ENCODE results near the gene FUT9. TPM values are rescaled to one million over a fixed set of nuclear protein-coding genes. Genes with fewer than 3 reads are reported as not detected.

FUT9 gene
- not detected for total RNA-seq

DNA sequence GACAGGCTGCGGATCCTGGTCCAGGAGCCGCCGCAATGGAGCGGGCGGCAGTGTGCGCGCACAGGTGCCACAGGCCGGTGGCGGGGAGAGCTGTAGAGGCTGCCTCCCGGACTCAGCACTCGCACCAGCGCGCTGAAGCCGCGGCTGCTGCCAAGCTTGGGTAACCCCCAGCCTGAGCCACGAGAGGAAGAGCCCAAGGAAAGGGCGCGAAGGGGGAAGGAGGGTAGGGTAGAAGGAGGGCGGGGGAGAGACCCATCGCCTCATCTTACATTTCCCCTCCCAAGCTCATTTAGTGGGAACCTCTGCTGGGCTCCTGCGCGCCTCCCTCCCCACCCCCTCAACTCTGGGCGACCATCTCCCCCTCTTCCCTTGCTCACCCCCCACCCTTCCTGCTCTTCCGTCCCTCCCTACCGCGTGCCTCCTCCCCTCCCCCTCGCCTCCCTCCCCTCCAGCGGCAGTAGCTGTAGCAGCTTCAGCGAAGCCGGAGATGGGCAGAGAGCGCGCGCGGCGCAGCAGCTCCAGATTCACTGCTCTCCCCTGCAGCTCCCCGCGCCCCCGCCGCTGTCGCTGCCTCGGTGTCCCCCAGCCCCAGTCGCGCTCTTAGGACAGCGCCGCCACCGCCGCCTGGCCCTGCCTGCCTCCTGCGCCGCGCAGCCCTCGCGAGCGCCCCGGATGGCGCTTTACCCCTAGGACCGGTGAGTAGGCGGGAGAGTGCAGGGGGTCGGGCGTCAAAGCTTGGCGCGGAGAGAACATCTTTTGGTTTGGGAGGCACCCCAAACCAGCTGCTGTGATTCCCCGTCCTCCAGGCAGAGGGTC lies at the start of gene FUT9:
TSS of gene FUT9 (plus strand) at position 457 of the 816 bp plus-strand sequence. CDS start 187,182 bp downstream, outside the sequence.
- no peak within 1 kb of the TSS for H3K4me3 Mint-ChIP-seq
- H3K27me3 Mint-ChIP-seq: peaks cover 32% of the 10 kb centered on the region
- CTCF ChIA-PET: no interaction called here
- no peaks in the 10 kb centered on the region for H3K4me1 Mint-ChIP-seq
- H3K9me3 Mint-ChIP-seq (ENCODE audit: low read depth): no peaks in the 10 kb centered on the region
- no peak within 1 kb of the TSS for H3K27ac Mint-ChIP-seq
- ATAC-seq: no peak
- no peak for DNase-seq
- no peaks in the 10 kb centered on the region for H3K36me3 Mint-ChIP-seq

DNA sequence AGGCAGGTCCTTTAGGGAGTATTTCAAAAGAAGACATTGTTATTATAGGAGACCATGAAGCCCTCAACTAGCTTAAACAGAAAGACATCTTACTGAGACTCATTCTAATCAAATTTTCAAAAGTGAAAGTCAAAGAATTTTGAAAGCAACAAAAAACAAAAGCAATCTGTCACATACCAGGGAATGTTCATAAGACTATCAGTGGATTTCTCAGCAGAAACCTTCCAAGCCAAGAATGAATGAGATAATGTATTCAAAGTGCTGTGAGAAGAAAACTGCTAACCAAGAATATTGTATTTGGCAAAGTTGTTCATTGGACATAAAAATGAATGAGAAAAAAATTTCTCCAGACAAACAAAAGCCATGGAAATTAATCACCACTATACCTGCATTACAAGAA lies 48.2 kb upstream of the FUT9 start:
- ATAC-seq: no peak
- CTCF ChIA-PET: no interaction called here
- Mint-ChIP-seq H3K4me3 (no peak overlapping the region), H3K9me3 (ENCODE audit: low read depth) (no peaks in the 10 kb centered on the region), H3K36me3 (no peaks in the 10 kb centered on the region), H3K27me3 (no peaks in the 10 kb centered on the region), H3K4me1 (no peaks in the 10 kb centered on the region), H3K27ac (no peak overlapping the region)
- DNase-seq: no peak

- Mint-ChIP-seq H3K27me3 (no peaks in the 10 kb centered on the region), H3K36me3 (no peaks in the 10 kb centered on the region), H3K4me3 (no peak overlapping the region), H3K4me1 (no peaks in the 10 kb centered on the region), H3K9me3 (ENCODE audit: low read depth) (peaks cover 2% of the 10 kb centered on the region), H3K27ac (no peak overlapping the region)
- no peak for ATAC-seq
- CTCF ChIA-PET: no interaction called here
- DNase-seq: no peak
Observed at GRCh38 chr6:95973976-95974375, 41.8 kb upstream of the FUT9 start.

GRCh38 chr6:95978230-95978629 lies 37.5 kb upstream of the FUT9 start:
- DNase-seq (no peak), ATAC-seq (no peak)
- Mint-ChIP-seq H3K4me1 (no peaks in the 10 kb centered on the region), H3K9me3 (ENCODE audit: low read depth) (peaks cover 2% of the 10 kb centered on the region), H3K36me3 (no peaks in the 10 kb centered on the region), H3K27me3 (no peaks in the 10 kb centered on the region), H3K27ac (no peak overlapping the region), H3K4me3 (no peak overlapping the region)
- CTCF ChIA-PET: no interaction called here

DNA sequence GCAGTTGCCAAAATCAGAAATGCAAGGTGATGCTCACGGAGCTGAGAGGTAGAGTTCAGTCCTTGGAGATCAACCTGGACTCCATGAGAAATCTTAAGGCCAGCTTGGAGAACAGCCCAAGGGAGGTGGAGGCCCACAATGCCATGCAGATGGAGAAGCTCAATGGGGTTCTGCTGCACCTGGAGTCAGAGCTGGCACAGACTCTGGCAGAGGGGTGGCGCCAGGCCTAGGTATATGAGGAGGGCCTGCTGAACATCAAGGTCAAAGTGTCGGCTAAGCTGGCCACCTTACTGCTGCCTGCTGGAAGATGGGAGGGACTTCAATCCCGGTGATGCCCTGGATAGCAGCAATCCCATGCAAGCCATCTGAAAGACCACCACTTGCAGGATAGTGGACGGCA lies 23.9 kb upstream of the FUT9 start:
- ATAC-seq: no peak
- no peaks in the 10 kb centered on the region for H3K27me3 Mint-ChIP-seq
- H3K4me3 Mint-ChIP-seq: no peak overlapping the region
- no peaks in the 10 kb centered on the region for H3K36me3 Mint-ChIP-seq
- DNase-seq: no peak
- CTCF ChIA-PET: no interaction called here
- H3K4me1 Mint-ChIP-seq: no peaks in the 10 kb centered on the region
- H3K9me3 Mint-ChIP-seq (ENCODE audit: low read depth): peaks cover 6% of the 10 kb centered on the region
- no peak overlapping the region for H3K27ac Mint-ChIP-seq

DNA sequence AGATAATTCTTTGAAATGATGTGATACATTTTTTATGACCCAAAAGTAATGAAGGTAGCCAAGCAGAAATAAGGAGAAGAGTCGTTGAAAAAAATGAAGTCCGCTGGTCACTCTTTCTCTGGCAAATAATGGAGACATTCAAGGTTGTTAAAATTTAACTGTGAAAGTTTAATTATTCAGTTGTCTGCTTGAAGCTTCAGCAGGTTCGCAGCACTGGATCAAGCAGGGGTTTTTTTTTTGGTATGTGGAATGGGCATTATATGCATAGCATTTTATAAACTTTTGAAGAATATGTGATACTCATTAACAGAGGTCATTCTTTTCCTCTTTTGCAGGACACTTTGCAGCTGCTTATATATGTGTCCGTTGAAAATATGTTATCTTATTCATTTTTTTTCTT lies 21.6 kb upstream of the FUT9 start:
- peaks cover 6% of the 10 kb centered on the region for H3K9me3 Mint-ChIP-seq (ENCODE audit: low read depth)
- no peak overlapping the region for H3K4me3 Mint-ChIP-seq
- CTCF ChIA-PET: no interaction called here
- no peak for DNase-seq
- no peaks in the 10 kb centered on the region for H3K36me3 Mint-ChIP-seq
- no peak overlapping the region for H3K27ac Mint-ChIP-seq
- no peak for ATAC-seq
- H3K27me3 Mint-ChIP-seq: no peaks in the 10 kb centered on the region
- no peaks in the 10 kb centered on the region for H3K4me1 Mint-ChIP-seq

DNA sequence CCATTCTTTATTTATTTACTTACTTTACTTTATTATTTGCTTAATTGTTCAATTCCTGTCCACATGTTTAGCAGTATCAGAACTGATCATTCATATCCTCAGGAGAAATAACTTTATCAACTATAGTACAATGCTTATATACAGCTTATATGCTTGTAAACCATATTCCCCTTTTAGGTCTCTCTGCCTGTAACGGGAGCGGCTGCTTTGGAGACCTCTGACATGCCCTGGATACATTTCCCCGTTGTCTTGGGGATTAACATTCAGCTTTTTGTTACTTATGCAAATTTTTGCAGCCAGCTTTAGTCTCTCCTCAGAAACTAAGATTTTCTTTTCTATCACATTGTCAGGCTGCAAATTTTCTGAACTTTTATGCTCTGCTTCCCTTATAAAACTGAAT lies 17.6 kb upstream of the FUT9 start:
- ATAC-seq (no peak), DNase-seq (no peak)
- H3K4me1 Mint-ChIP-seq: no peaks in the 10 kb centered on the region
- no peaks in the 10 kb centered on the region for H3K27me3 Mint-ChIP-seq
- no peak overlapping the region for H3K4me3 Mint-ChIP-seq
- no peaks in the 10 kb centered on the region for H3K9me3 Mint-ChIP-seq (ENCODE audit: low read depth)
- no peak overlapping the region for H3K27ac Mint-ChIP-seq
- CTCF ChIA-PET: no interaction called here
- no peaks in the 10 kb centered on the region for H3K36me3 Mint-ChIP-seq

- Mint-ChIP-seq H3K36me3 (no peaks in the 10 kb centered on the region), H3K9me3 (ENCODE audit: low read depth) (no peaks in the 10 kb centered on the region), H3K4me1 (no peaks in the 10 kb centered on the region), H3K4me3 (no peak overlapping the region), H3K27ac (no peak overlapping the region), H3K27me3 (no peaks in the 10 kb centered on the region)
- CTCF ChIA-PET: no interaction called here
- ATAC-seq (no peak), DNase-seq (no peak)
Observed at GRCh38 chr6:96001891-96002575, 13.7 kb upstream of the FUT9 start.

DNA sequence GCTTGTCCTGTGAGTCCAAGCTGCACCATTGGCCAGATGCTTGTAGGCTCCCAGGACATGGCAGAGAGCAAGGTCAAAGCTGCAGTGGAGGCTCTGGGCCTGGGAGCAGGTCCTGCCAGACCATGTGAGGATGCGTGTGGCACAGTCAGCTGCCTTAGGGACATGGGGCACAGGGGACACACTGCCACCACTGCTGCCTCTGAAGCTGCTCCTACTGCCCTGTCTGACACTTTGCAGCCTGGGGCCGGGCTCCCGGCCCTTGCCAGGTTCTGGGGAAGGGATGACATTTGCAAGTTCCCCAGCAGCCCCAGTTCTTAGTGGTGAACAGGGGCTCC lies 13.2 kb upstream of the FUT9 start:
- Mint-ChIP-seq H3K36me3 (no peaks in the 10 kb centered on the region), H3K9me3 (ENCODE audit: low read depth) (no peaks in the 10 kb centered on the region), H3K4me1 (no peaks in the 10 kb centered on the region), H3K27me3 (no peaks in the 10 kb centered on the region), H3K27ac (no peak overlapping the region), H3K4me3 (no peak overlapping the region)
- no peak for ATAC-seq
- DNase-seq: no peak
- CTCF ChIA-PET: no interaction called here

DNA sequence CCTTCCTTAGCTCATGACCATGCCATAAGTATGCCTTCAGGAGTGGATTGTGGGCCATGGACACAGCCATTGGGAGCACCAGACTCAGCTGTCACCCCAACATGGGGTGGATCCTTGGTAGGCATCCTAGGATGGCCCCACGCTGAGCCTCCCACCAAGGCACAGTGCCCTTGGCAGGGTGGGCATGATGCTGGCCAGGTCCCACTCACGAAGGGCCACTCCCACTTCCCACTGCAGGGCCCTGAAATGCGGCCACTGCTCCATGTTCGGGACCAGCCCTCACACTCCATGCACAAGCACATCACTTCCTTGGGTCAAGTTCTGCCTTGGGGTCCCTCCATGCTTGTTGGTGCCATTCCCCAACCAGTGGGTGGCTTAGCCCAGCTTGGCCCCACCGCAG lies 12.9 kb upstream of the FUT9 start:
- ATAC-seq: no peak
- no peaks in the 10 kb centered on the region for H3K27me3 Mint-ChIP-seq
- H3K9me3 Mint-ChIP-seq (ENCODE audit: low read depth): no peaks in the 10 kb centered on the region
- H3K4me3 Mint-ChIP-seq: no peak overlapping the region
- CTCF ChIA-PET: no interaction called here
- no peak for DNase-seq
- no peaks in the 10 kb centered on the region for H3K4me1 Mint-ChIP-seq
- H3K36me3 Mint-ChIP-seq: no peaks in the 10 kb centered on the region
- no peak overlapping the region for H3K27ac Mint-ChIP-seq

- H3K4me1 Mint-ChIP-seq: no peaks in the 10 kb centered on the region
- CTCF ChIA-PET: no interaction called here
- H3K4me3 Mint-ChIP-seq: no peak overlapping the region
- DNase-seq (no peak), ATAC-seq (no peak)
- H3K27ac Mint-ChIP-seq: no peak overlapping the region
- H3K36me3 Mint-ChIP-seq: no peaks in the 10 kb centered on the region
- no peaks in the 10 kb centered on the region for H3K27me3 Mint-ChIP-seq
- no peaks in the 10 kb centered on the region for H3K9me3 Mint-ChIP-seq (ENCODE audit: low read depth)
Observed at GRCh38 chr6:96007663-96008062, 8.1 kb upstream of the FUT9 start.

DNA sequence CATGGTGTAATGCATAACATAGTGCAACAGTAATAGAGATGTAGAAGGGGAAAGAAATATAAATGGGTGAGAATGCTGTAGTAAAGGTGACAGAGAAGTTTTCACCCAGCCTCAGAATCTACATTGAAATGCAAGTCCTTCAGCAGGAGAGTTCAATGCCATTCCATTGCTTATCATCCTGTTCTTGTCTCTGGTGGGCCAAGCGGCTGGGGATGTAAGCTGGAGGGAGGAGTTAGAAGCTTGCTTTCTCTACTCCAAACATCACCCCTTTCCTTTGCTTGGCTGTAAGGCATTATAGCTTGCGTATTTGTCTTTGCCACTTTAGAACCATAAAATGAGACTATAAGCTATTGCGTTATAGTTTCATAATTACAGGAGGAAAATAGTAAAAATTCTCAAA lies 2.2 kb upstream of the FUT9 start:
- H3K27me3 Mint-ChIP-seq: peaks cover 32% of the 10 kb centered on the region
- H3K27ac Mint-ChIP-seq: no peak overlapping the region
- no peaks in the 10 kb centered on the region for H3K9me3 Mint-ChIP-seq (ENCODE audit: low read depth)
- no peaks in the 10 kb centered on the region for H3K36me3 Mint-ChIP-seq
- no peaks in the 10 kb centered on the region for H3K4me1 Mint-ChIP-seq
- CTCF ChIA-PET: no interaction called here
- H3K4me3 Mint-ChIP-seq: no peak overlapping the region
- DNase-seq: no peak
- no peak for ATAC-seq

DNA sequence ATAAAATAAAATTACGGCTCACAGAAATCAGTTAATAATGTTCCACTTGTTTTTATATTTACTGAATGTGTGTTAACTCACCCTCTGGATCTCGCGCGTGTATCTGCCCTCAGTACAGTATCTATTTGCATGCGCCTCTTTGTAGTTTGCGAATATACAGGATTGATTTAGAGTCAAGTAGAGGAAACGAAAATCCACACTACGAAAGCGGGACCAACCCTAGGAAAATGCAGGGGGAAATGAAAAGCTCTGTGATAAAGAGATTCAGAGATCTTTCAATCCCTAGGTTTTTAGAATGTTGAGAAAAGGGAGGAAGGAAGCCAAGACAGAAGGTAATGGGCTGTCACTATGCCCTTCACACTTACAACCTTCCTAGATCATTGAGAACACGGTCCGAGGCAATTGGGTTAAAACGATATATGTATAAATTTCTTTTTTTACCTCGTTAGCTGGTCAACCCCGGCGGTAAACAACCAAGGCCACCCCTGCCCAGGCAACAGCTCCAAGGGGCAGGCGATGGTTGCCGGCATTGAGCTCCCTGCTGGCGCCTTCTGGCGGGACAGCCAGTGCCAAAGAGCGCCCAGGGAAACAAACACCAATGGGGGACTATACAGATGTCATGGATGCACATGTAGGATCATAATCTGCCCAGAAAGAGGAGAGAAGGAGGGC lies 792 bp upstream of the FUT9 start:
- DNase-seq (no peak), ATAC-seq (no peak)
- H3K4me1 Mint-ChIP-seq: no peaks in the 10 kb centered on the region
- CTCF ChIA-PET: no interaction called here
- no peaks in the 10 kb centered on the region for H3K9me3 Mint-ChIP-seq (ENCODE audit: low read depth)
- no peak overlapping the region for H3K4me3 Mint-ChIP-seq
- peaks cover 32% of the 10 kb centered on the region for H3K27me3 Mint-ChIP-seq
- H3K27ac Mint-ChIP-seq: no peak overlapping the region
- no peaks in the 10 kb centered on the region for H3K36me3 Mint-ChIP-seq
